Putamen (tissue), 1 donor: ENCODE data around the gene NAT10.

Experiments used
- DNase-seq: peaks from one replicate; pipeline ENCODE4 v3.0.0-alpha.2; 2016; ENCODE audit warnings: low spot score

NAT10 gene

DNA sequence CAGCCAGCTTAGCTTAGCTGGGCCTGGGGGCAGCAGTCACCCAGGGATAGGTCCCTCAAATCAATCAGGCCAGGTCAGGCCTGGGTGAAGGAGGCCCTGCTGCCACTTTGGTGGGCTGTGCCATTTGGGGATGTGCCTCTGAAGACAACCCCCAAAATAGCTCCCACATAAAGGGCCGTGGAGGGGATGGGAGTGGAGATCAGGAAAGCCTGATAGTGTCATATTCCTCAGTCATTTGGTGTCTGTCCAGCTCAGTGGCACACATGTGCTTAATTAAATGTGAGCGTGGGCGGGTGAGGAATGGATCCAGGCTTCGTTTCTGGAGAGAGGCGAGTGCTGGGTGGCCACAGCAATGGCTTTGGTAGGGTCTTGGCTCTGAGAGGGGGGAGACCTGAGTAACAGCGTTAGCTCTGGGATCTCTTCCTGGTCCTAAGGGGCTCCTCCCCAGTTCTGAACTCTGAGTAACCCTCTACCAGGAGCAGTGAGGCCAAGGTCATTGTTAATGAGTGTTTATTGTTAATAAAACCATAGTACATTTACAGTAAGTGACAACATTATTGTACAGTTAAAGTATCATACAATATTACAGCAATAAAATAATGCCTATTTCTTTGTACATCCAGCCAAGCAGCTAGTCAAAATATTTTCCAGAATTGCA lies 45.2 kb downstream of the NAT10 start:
- no peak for DNase-seq

- DNase-seq, result no peak
Observed at GRCh38 chr11:34151166-34151565, 45.7 kb downstream of the NAT10 start.

DNA sequence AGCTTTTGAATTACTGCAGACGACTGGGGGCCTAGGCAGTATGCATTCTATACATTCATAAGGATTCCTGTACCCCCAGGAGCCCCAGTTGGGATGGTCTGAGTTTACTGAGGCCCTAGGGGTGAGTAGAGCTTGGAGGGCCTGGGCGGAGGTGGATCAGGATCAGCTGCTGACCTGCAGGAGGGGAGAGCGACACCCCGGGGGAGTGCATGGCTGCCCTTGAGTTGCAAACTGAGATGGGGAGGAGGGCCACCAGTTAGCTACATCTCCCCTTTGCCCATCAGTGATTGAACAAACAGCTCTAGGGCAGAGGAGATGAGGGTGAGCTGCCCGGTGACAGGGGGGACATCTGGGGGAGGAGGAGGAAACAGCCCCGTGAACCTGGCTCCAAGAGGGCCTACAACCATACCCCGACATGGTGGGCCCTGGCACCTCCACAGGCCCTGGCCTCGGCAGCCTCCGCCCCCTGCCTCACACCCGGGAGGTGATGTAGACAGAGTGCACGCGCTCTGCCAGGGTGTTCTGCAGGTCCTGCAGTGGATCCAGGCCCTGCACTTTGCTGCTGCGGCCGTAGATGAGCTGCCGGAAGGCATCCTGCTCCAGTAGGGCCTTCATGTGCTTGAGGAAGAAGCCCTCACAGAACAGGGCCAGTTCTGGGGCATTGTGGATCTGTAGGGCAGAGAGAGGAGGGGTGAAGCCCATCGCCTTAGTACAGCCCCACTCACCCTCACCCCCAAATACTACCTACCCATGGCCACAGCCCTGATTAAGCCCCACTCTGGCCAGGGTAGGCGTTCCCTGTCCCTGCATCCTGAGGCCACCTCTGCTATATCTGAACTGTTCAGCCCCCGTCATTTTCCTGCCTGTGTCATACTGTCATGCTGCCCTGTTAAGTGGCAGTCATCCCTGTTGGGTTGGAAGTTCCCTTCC lies 46.8 kb downstream of the NAT10 start:
- DNase-seq, result no peak

DNA sequence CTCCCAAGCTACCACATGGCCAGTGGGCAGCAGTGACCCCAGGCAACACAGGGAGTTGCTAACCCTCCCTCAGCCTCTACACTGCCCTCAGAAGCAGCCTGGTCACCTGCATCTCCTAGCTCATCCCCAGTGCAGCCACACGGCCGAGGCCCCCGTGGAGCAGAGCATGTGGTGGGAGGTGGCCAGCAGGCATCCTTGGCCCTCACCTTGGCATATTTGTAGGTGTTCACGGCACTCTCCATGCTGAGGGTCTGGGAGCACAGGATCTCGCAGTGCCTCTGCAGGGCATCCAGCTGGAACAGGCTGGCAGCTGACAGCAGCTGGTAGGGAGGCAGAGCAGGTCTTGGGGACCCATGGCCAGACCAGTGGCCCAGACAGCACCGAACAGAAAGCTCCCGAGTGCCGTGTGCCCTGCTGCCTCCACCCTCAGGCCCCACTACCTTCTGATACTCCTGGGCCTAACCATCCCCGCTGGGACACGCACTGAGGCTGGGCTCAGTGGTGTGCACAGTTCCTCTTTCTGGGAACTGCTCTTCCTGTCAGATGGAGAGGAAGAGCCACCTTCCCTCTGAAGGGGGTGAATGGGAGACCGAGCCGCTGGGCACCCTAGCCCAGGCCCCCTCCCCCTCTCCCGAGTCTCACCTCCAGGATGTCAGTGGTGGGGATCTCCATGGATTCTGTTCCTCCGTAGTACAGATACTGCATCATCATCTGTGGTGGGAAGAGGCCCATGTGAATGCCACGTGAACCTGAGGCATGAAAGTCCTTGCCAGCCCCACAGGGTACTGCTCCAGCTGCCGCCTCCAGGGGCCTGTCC lies 48.8 kb downstream of the NAT10 start:
- no peak for DNase-seq

DNA sequence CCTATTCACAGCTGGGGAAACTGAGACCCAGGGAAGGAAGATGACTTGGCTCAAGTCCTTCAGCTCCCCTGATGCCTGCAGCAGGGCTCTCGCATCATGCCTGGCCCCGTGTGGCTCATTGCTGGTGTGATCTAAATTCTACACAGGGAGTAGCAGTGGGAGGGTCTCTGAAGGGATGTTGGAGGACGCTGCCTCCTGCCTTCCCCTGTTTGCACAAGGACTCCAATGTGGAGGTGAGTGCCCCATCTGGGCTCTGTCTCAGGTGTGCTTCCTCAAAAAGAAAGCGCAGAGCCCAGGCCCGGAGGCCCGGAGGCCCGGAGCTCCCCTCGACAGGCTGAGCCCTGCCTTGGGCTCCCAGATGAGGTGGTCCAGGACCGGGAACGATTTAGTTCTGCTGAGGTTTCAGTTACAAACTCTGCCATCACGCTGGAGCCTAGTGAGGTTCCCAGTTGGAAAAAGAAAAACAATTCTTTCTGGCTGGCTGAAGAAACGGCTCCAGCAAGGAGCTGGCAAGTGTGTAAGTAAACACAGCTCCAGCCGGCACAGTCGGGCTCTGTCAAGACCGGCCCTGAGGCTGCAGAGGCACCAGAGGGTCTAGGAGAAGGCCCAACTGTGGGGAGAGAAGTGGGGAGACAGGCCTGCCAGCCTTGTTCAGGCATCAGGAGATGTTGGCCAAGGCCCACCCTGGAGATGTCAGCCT lies 49.8 kb downstream of the NAT10 start:
- DNase-seq, result no peak

DNA sequence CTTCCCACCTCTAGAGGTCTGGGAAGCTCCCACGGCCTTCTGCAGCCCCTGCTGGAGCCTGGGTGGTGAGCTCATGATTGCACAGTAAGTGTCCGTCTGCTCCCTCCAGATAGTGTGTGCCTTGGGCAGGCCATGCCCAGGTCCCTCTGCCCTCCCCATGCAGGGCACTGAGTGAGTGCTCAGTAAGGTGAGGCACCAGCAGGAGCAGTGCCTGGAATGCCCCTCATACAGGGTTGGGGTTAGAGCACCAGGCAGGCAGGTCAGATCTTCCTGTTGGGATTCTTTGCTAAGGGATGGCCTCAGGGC lies 50.3 kb downstream of the NAT10 start:
- no peak for DNase-seq

DNA sequence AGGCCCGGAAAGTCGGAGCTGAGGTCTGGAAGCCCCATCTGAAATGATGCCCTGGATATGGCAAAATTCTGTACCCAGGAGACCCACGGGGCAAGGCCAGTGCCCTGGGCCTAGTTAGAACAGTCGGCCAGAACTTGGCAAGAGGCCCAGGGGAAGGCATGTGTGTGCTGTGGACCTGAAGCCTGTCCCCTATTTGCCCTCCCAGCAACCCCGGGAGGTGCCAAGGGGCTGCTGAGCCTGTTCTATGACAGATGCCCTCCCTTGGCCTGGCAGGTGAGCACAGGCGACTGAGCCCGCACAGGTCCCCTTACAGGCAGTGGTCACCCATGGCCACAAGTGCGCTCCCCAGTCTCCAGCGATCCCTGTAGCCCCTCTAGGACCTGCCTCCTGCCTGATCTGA lies 51.7 kb downstream of the NAT10 start:
- DNase-seq, result no peak

GRCh38 chr11:34158661-34159060 lies 53.2 kb downstream of the NAT10 start:
- no peak for DNase-seq

DNA sequence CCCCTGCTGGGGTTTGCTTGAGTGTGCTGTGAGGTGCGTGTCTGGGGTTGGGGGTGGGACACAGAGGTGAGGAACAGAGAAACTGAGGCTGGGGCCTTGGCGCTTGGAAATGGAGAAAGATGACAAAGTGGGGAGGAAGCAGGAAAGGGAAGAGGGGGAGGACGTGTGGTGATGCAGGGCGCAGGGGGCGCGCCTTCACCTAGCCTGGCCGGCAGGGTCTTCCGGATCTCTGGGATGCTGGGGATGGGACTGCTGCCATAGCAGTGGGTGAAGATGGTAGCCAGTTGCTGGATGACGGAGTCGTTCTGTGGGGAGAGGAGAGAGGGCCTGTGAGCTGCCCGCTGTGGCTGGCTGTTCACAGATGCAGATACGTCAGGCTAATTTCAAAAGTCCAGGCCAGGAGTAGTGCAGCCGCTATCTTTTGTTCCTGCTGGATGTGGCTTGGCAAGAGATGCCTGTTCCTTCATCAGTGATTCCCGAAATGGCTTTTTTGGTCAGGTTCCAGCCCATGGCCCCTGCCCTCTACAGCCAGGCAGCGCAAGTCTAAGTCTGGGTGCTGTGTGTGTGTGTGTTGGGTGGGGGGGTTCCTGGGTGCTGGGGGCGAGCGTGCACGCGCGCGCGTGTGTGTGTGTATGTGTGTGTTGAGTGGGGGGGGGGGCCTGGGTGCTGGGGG lies 54.8 kb downstream of the NAT10 start:
- no peak for DNase-seq

DNA sequence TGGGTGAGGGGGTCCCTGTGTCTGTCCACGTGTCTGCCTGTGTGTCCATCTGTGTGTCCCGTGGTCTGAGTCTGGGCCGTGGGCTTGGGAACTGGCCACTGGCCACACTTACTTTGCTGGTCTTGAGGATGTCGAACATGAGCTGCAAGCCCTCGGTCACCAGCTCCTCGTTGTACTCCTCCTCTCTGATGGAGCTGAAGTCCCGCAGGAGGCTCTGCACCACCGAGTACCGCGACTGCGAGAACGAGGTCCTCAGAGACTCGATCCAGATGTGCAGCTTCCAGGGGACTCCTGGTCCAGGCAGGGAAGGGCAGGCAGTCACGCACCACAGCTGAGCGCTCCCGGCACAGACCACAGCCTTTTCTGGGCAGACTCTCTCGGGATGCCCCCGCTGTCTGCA lies 55.4 kb downstream of the NAT10 start:
- no peak for DNase-seq

DNA sequence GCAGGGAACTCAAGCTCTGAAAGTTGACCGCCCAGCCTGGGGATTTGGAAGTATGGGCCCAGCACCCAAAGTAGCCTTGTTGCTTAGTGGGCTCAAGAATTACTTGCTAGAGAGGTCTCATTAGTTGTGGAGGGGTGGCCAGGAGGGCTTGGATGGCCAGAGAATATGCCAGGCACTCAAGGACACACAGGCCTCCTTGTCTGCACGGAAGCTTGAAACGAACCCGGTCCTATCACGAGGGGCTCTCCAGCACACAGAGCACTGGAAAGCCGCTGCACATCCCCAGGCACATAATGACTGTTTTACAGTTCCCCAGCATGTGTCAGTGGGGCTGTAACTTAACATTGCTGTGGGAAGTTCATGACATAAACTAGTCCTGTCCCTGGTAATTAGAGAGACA lies 55.9 kb downstream of the NAT10 start:
- DNase-seq, result no peak

GRCh38 chr11:34161812-34162492 lies 56.5 kb downstream of the NAT10 start:
- DNase-seq, result no peak

- no peak for DNase-seq
Observed at GRCh38 chr11:34162493-34162820, 57.0 kb downstream of the NAT10 start.

DNA sequence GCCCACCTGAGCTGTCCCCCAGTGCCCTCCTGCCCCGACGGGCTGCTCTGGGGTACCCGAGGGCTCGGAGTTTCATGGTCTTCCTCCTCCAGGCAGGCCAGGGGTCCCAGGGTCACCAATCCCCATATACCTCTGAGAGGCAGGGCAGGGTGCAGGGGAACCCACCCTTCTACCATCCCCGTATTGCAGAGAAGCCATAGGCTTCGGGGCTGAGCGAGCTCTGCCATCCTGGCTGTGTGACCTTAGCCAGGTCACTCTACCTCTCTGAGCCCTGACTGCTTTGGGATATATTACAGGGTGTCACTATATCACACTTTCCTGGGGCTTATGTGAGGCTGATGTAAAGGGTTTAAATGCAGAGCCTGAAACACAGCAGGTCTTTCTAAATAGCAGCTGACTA lies 57.4 kb downstream of the NAT10 start:
- DNase-seq, result no peak

DNA sequence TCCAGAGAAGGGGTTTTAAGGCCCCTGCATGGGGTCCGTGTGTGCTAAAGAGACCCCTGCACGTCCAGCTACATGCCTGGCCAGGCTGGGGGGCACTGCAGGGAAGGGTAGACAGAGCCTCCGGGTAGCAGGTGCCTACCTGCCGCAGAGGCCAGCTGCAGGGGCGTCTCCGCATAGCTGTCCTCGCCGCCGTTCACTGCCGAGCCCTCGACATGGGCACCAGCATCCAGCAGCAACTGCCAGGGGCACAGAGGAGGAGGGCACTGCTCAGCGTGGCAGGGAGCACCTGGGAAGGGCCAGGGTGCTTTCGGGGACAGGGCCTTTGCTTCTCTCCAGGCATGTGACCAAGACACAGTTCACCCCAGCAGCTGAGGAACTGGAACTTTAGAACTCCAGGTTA lies 59.7 kb downstream of the NAT10 start:
- no peak for DNase-seq

DNA sequence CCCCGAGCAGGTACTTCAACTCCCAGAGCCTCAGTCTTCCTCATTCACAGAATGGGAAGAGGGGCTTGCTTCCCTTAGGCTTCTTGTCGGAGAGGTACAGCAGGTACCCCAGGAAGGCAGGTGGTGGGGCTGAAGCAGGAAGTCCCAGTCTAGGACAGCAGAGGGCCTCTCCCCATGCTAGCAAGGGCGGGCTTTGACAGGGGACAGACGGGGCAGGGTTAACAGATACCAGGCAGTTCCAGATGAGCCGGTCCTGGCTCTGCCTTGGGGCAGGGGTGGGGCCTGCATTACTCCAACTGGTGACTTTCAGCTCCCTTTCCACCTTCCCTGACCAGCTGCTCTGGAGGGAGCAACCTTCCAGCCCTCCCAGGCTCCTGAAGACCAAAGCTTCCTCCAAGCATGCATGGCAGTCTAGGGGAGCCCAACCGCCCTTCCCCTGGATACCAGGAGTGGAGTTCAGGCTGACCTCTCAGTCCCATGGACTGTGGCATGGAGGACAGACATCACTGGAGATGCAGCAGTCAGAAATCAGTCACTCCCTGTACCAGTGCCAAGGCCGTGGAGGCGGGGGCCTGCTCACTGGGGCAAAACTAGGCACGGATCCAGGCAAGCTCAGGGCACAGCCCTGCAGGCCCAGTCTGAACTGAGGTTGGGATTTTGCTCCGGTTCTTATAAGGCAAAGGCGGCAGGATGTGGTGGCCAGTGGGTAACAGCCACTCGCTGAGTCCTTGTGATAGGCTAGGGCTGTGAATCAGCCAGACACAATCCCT lies 60.5 kb downstream of the NAT10 start:
- DNase-seq, result no peak

DNA sequence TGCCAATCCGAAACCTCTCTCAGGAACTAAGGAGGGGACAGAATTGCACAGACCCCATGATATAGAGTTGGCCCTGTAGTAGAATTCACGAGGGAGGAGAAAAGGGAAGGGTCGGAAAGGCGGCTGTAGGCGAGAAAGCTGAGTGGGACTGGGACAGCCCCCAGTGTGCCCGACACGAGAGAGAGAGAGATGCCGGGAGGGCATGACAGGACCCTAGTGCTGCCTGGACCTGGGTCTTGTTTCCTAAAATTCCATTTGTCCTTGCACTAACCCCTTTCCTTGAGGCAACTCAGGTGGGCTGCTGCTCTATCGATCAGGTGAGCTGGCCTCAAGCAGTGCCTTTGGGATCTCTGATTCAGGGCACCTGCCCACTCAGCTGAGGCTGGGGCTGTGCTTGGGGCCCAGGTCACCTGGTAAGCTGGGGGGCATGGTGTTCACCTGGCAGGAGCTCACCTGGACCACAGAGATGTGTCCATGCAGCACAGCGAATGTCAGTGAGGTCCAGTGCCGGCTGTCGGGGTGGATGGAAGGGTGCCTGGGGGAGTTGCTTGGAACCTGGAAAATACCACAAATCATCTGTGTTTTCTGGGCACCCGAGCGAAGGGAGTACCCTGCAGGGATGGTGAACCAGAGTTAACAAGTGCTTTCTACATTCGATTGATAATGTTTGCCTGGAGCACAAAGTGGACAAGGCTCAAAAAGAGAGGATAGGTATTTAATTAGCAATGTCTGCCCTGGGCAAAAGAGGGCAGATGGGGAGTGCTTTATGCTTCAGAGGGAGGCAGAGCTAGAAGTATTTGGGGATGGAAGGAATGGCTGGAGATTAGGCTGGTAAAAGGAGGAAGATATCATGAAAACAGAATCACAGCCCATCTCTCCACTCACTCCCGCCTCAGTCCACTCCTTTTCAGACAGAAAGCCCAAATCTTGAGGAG lies 61.6 kb downstream of the NAT10 start:
- DNase-seq, result no peak

- no peak for DNase-seq
Observed at GRCh38 chr11:34167961-34168360, 62.5 kb downstream of the NAT10 start.
